Cardiac septum (tissue), 1 donor: ENCODE results near the gene NCAPH2. TPM values are rescaled to one million over a fixed set of nuclear protein-coding genes. Genes with fewer than 3 reads are reported as not detected.
"Not testable (repeated sequence)": the region's sequence is repeated elsewhere in the genome, so short reads cannot be mapped to it uniquely, and the experiment has no call there.

Source experiments
- DNase-seq: peaks from one replicate; pipeline ENCODE4 v3.0.0-alpha.2; 2020; ENCODE audit warnings: low spot score
- intact Hi-C: fragments of 100-400 bp; cut with DNase I; formaldehyde crosslinking; loops from one replicate; pipeline ENCODE4 v1.14.0; 2022
- total RNA-seq: library from RNA; stranded (reverse); fragmentation: NEBNext Ultra II Directional; extraction: Animal tissue kit (Norgen Biotek cat#: 25700); gene quantifications from one replicate; pipeline ENCODE4 v1.2.1, GENCODE V29; 2021
- donor health status: DM: no; HTN: no; CAD: no.

NCAPH2 gene
- total RNA-seq, 1 donor from 2014 or later, result 25.1 TPM

- intact Hi-C loops, result no loop called here
- no peak for DNase-seq
These were observed 27.1 kb downstream of the NCAPH2 start for GRCh38 chr22:50535113-50535512.

- no peak for DNase-seq
- intact Hi-C loops, result no loop called here
These were observed 28.2 kb downstream of the NCAPH2 start for GRCh38 chr22:50536226-50536625.

GRCh38 chr22:50537765-50538164 is 29.7 kb downstream of the NCAPH2 start:
- DNase-seq, result no peak

GRCh38 chr22:50540381-50540780 is 32.4 kb downstream of the NCAPH2 start:
- intact Hi-C loops, result no loop called here
- DNase-seq, result no peak

More at GRCh38 chr22:50537765-50538164, 29.7 kb downstream of the NCAPH2 start:
- intact Hi-C loops, result no loop called here

- intact Hi-C loops, result not testable (repeated sequence)
- peak; percentile 86 for DNase-seq
These were observed 33.6 kb downstream of the NCAPH2 start for GRCh38 chr22:50541667-50542026.

- intact Hi-C loops, result no loop called here
- peak; percentile 88 for DNase-seq
These were observed 34.4 kb downstream of the NCAPH2 start for GRCh38 chr22:50542416-50542927.

- intact Hi-C loops, result no loop called here
- peak; percentile 94 for DNase-seq
These were observed 36.2 kb downstream of the NCAPH2 start for GRCh38 chr22:50544078-50544745.

- no peak for DNase-seq
- intact Hi-C loops, result no loop called here
These were observed 36.8 kb downstream of the NCAPH2 start for GRCh38 chr22:50544746-50545253.

- intact Hi-C loops, result no loop called here
- DNase-seq, result no peak
These were observed 37.7 kb downstream of the NCAPH2 start, which contains the start of gene KLHDC7B for GRCh38 chr22:50545522-50546325. TSS of gene KLHDC7B (plus strand) at chr22:50545899. CDS start at chr22:50546244, 345 bp downstream.

- intact Hi-C loops, result no loop called here
- DNase-seq, result no peak
These were observed 38.6 kb downstream of the NCAPH2 start for GRCh38 chr22:50546326-50547262.

GRCh38 chr22:50547263-50547985 is 39.4 kb downstream of the NCAPH2 start:
- DNase-seq, result no peak
- intact Hi-C loops, result no loop called here

- no peak for DNase-seq
- intact Hi-C loops, result no loop called here
These were observed 40.3 kb downstream of the NCAPH2 start for GRCh38 chr22:50548040-50548920.

GRCh38 chr22:50548921-50549790 is 41.1 kb downstream of the NCAPH2 start:
- no peak for DNase-seq
- intact Hi-C loops, result no loop called here

GRCh38 chr22:50550395-50550794 is 42.4 kb downstream of the NCAPH2 start:
- intact Hi-C loops, result no loop called here
- no peak for DNase-seq

- no peak for DNase-seq
These were observed 43.2 kb downstream of the NCAPH2 start for GRCh38 chr22:50551160-50551752.

GRCh38 chr22:50553310-50553709 is 45.3 kb downstream of the NCAPH2 start:
- intact Hi-C loops, result no loop called here
- no peak for DNase-seq

More at GRCh38 chr22:50551160-50551752, 43.2 kb downstream of the NCAPH2 start:
- intact Hi-C loops, result no loop called here

- DNase-seq, result no peak
- intact Hi-C loops, result no loop called here
These were observed 48.7 kb downstream of the NCAPH2 start for GRCh38 chr22:50556703-50557102.
